K562 (cell line): ENCODE data around the gene SLC9A3. TPM values are rescaled to one million over a fixed set of nuclear protein-coding genes. Genes with fewer than 3 reads are reported as not detected.

Experiments used
- ATAC-seq: fragments of 200-7000 bp; cut with Tn5 transposase; 3 replicates; pipeline ENCODE4 v1.9.1; 2020; ENCODE audit warnings: moderate library complexity
- BruUV-seq: library from RNA; stranded (reverse); fragments of 400-500 nt; replicated peaks from 2 replicates; lab custom pipeline; 2021; lab: Mats Ljungman, UMichigan
- CTCF ChIA-PET: fragments of 300-600 bp; formaldehyde crosslinking; extraction: SDS; loops from one replicate; lab custom pipeline; 2021; ENCODE audit warnings: low intra/inter-chr PET ratio; lab: Yijun Ruan, JAX
- POLR2A ChIA-PET: fragments of 300-600, 350-650 bp; sonication (Branson Sonifier 250); formaldehyde crosslinking; extraction: SDS; loops from one replicate; lab custom pipeline; 2021; ENCODE audit warnings: antibody characterized with exemption, inconsistent platforms; lab: Yijun Ruan, JAX
- DNase-seq, 4 experiments: peaks; one replicate each; pipeline versions ENCODE4 v3.0.0 to v3.0.0-alpha.2; 2011 to 2018; ENCODE audit warnings: low spot score in 3 of 4, mixed read lengths in 3 of 4; ENCODE audit errors: extremely low read depth in 1 of 4
- FAIRE-seq: peaks from 2 replicates; lab custom pipeline; 2011; peaks lifted over from hg19 to GRCh38; lab: Jason Lieb, UNC
- H2AFZ ChIP-seq: 2 replicates; pipeline ENCODE4 v1.6.0; 2011; ENCODE audit warnings: low read depth, low read length, control low read depth, inconsistent platforms
- H3K27ac ChIP-seq: fragments of 200-600 bp; 3 replicates; pipeline ENCODE4 v1.8.0; 2011; ENCODE audit warnings: low read depth, mild to moderate bottlenecking, control low read depth, inconsistent platforms, low read length, moderate library complexity, mixed read lengths; ENCODE audit errors: extremely low read depth
- H3K27me3 ChIP-seq, 2 experiments: fragments of 300-600 bp in 1 of 2; 2 replicates in 1 of 2; 3 replicates in 1 of 2; pipeline versions ENCODE4 v1.6.0 to v1.8.0; 2011; ENCODE audit warnings: inconsistent platforms in 2 of 2, low read length in 2 of 2, mild to moderate bottlenecking in 1 of 2, mixed read lengths in 1 of 2, moderate library complexity in 1 of 2; ENCODE audit not compliant: control insufficient read depth in 2 of 2, insufficient read depth in 2 of 2
- H3K36me3 ChIP-seq: fragments of 300-600 bp; 3 replicates; pipeline ENCODE4 v1.8.0; 2011; ENCODE audit warnings: mild to moderate bottlenecking, low read length, inconsistent platforms; ENCODE audit not compliant: control insufficient read depth, insufficient read depth
- H3K4me1 ChIP-seq, 2 experiments: fragments of 200-600 bp in 1 of 2; replicated peaks in 1 of 2; 2 replicates in 1 of 2; 3 replicates in 1 of 2; pipeline versions ENCODE4 v1.5.1 to v1.8.0; 2011; ENCODE audit warnings: inconsistent platforms in 2 of 2, low read length in 2 of 2, mild to moderate bottlenecking in 1 of 2, mixed read lengths in 1 of 2, moderate library complexity in 1 of 2; ENCODE audit not compliant: control insufficient read depth in 2 of 2, insufficient read depth in 2 of 2
- H3K4me2 ChIP-seq: 2 replicates; pipeline ENCODE4 v1.6.1; 2011; ENCODE audit warnings: low read length, control low read depth, inconsistent platforms, mixed read lengths; ENCODE audit not compliant: insufficient read depth
- H3K4me3 ChIP-seq: fragments of 200-600 bp; sonication (generic), shearing (Covaris generic); 2 replicates; pipeline ENCODE4 v1.5.1; 2016; ENCODE audit warnings: control low read depth, inconsistent platforms
- H3K79me2 ChIP-seq: fragments of 200-600 bp; 3 replicates; pipeline ENCODE4 v1.8.0; 2011; ENCODE audit warnings: low read length, inconsistent platforms; ENCODE audit not compliant: control insufficient read depth, insufficient read depth
- H3K9ac ChIP-seq, 2 experiments: 2 replicates each; pipeline versions ENCODE4 v1.6.0 to v1.6.1; 2011; ENCODE audit warnings: low read depth in 2 of 2, low read length in 2 of 2, control low read depth in 1 of 2, inconsistent platforms in 1 of 2, mild to moderate bottlenecking in 1 of 2, mixed read lengths in 1 of 2; ENCODE audit not compliant: insufficient read depth in 1 of 2
- H3K9me1 ChIP-seq: one replicate; pipeline ENCODE4 v1.6.0; 2011; ENCODE audit warnings: inconsistent platforms, mild to moderate bottlenecking, low read length, moderate library complexity; ENCODE audit not compliant: control insufficient read depth, insufficient read depth
- H3K9me3 ChIP-seq: replicated peaks from 2 replicates; pipeline ENCODE4 v1.5.1; 2011; ENCODE audit warnings: low read depth, low read length, inconsistent platforms; ENCODE audit not compliant: control insufficient read depth, insufficient read depth
- H4K20me1 ChIP-seq: replicated peaks from 2 replicates; pipeline ENCODE4 v1.6.1; 2011; ENCODE audit warnings: low read length, inconsistent platforms, mixed read lengths; ENCODE audit not compliant: control insufficient read depth, insufficient read depth
- FOXA1 ChIP-seq: fragments of 450-650 bp; IDR thresholded peaks from 2 replicates; pipeline ENCODE4 v1.6.1; 2016; ENCODE audit warnings: mild to moderate bottlenecking, borderline replicate concordance
- KLF16 ChIP-seq: IDR thresholded peaks from 2 replicates; pipeline ENCODE4 v1.6.1; 2016; ENCODE audit warnings: antibody characterized with exemption
- NBN ChIP-seq: fragments of 450-650 bp; IDR thresholded peaks from 2 replicates; pipeline ENCODE4 v1.6.1; 2016; ENCODE audit warnings: low read depth, mild to moderate bottlenecking
- NR0B1 ChIP-seq: fragments of 450-650 bp; IDR thresholded peaks from one replicate; pipeline ENCODE4 v1.6.1; 2018; ENCODE audit warnings: mild to moderate bottlenecking, moderate library complexity; ENCODE audit not compliant: partially characterized antibody
- POLR3A ChIP-seq: IDR thresholded peaks from 2 replicates; pipeline ENCODE4 v1.6.1; 2011; ENCODE audit warnings: borderline replicate concordance, mild to moderate bottlenecking, moderate library complexity; ENCODE audit not compliant: insufficient read length, insufficient read depth; ENCODE audit errors: extremely low read depth
- SMC3 ChIP-seq: conservative IDR thresholded peaks from 2 replicates; pipeline ENCODE4 v1.6.1; 2011; ENCODE audit warnings: low read depth, low read length, improper control_type of control experiment; ENCODE audit not compliant: insufficient read depth
- XRCC3 ChIP-seq: fragments of 450-650 bp; IDR thresholded peaks from 2 replicates; pipeline ENCODE4 v1.6.1; 2017; ENCODE audit warnings: mild to moderate bottlenecking, moderate library complexity
- ZBTB8A ChIP-seq: fragments of 450-650 bp; IDR thresholded peaks from 2 replicates; pipeline ENCODE4 v1.6.1; 2018; ENCODE audit warnings: mild to moderate bottlenecking, moderate library complexity; ENCODE audit not compliant: partially characterized antibody
- ZNF41 ChIP-seq: fragments of 250-450 bp; sonication (Bioruptor Pico); conservative IDR thresholded peaks from 2 replicates; pipeline ENCODE4 v1.4.0; 2020; ENCODE audit warnings: mild to moderate bottlenecking
- ZNF644 ChIP-seq: fragments of 200-800 bp; sonication (Bioruptor generic); IDR thresholded peaks from 2 replicates; pipeline ENCODE4 v1.6.1; 2016; ENCODE audit warnings: low read depth, missing genetic modification characterization, missing compliant biosample characterization
- ZNF75A ChIP-seq: fragments of 450-650 bp; formaldehyde crosslinking; IDR thresholded peaks from 2 replicates; pipeline ENCODE4 v1.4.0; 2020; ENCODE audit warnings: mild to moderate bottlenecking
- WGBS: fragments of 100-300 bp; shearing (Covaris generic); methylation state at CpG from one replicate; pipeline ENCODE4 v1.1.6; 2016; ENCODE audit warnings: low coverage, mixed read lengths; ENCODE audit not compliant: insufficient coverage; ENCODE audit errors: missing lambda C conversion rate; 5-methylcytosine and 5-hydroxymethylcytosine counted together
- in situ Hi-C: fragments of 300-500 bp; cut with MboI; formaldehyde crosslinking; loops from 4 replicates; pipeline ENCODE4 v1.15.0; 2018; ENCODE audit warnings: inconsistent platforms, mixed read lengths
- intact Hi-C: fragments of 100-400 bp; cut with micrococcal nuclease; formaldehyde crosslinking; loops from 2 replicates; pipeline ENCODE4 v1.14.2; 2022
- polyA plus RNA-seq, 8 experiments: library from polyadenylated mRNA; depleted of rRNA in 4 of 8; stranded (reverse) in 5 of 8; unstranded in 3 of 8; fragments of >200 nt; fragmentation: Nextera tagmentation in 2 of 8; fragmentation: Illumina TruSeq in 1 of 8; extraction: Ambion mirVana in 2 of 8; extraction: Trizol in 1 of 8; gene quantifications; 2 replicates each; pipeline versions ENCODE4 v1.2.1 to v1.2.3, GENCODE V29; 2011 to 2014; ENCODE audit warnings: inconsistent platforms in 1 of 8, missing spikeins in 1 of 8
- total RNA-seq, 7 experiments: library from RNA; depleted of rRNA in 6 of 7; stranded (reverse); fragments of >200 nt in 6 of 7; fragmentation: Illumina TruSeq in 2 of 7; extraction: Trizol in 2 of 7; gene quantifications; 2 replicates each; pipeline versions ENCODE4 v1.2.1 to v1.2.3, GENCODE V29; 2011 to 2021; ENCODE audit warnings: low replicate concordance in 1 of 7

Gene SLC9A3
- total and polyA plus RNA-seq, 9 of the 15 experiments (the other 6 are each of a cell fraction or from before 2014, with no cell fraction given), result 1.5 to 5.8 (median 3.7) TPM; not detected in 2

DNA sequence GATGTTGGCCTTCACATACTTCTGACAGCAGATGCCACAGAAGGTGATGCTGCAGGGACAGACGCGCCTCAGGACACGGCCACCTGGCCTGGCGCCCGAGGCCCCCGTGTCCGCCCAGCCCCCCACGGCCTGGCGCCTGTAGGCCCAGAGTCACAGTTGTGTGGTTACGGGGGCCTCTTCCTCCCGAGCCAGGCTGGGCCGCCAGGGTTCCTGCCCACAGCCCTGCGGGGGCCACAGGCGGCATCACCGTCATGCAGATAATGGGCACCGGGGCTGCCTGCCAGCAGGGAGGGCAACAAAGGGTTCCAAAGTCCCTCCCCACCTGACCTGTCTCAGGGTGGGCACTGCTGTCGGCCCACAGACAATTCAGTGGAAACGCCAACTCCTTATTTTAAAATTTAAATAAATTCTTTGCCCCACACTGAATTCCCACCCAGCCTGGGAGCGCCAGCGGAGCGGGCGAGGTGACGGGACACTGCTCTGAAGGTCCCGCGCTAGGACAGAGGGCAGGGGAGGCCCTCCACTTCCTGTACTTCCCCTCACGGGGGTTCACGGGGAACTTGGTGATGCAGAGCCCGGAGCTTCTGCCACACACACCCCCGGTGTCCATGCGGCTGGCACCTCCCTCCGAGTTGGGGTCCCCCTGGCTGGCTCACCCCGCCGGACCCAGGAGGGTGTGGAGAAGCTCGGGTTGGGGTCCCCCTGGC lies 40.7 kb downstream of the SLC9A3 start:
- Histone ChIP-seq H3K79me2 (no peaks in the 10 kb centered on the region), H3K9me3 (no peaks in the 10 kb centered on the region)
- BruUV-seq, result no TSS peak
- no peak for DNase-seq
- in situ Hi-C loops, result no loop called here
- POLR2A ChIA-PET, result no interaction called here
- TF ChIP-seq XRCC3 (no peak), SMC3 (no peak), KLF16 (no peak), NR0B1 (no peak), ZNF75A (CRISPR knock-in tag) (no peak), ZNF41 (CRISPR knock-in tag) (no peak), ZNF644 (tag) (no peak), POLR3A (no peak), NBN (no peak), FOXA1 (no peak), ZBTB8A (no peak)
- TF ChIP-seq, all 486 proteins: peak for 0
- Histone ChIP-seq H4K20me1 (0 out of 2 replicates have a peak, but pooled peaks cover 14% of the 10 kb centered on the region), H3K4me2 (no peak overlapping the region), H3K27ac (no peak overlapping the region), H3K9ac (no peak overlapping the region), H3K4me3 (no peak overlapping the region), H3K27me3 (peaks cover 18 to 52% of the 10 kb centered on the region in 2 experiments; a peak in 4 of 5 replicates), H2AFZ (no peak overlapping the region), H3K4me1 (peaks cover 8 to 69% of the 10 kb centered on the region in 2 experiments; a peak in 3 of 5 replicates), H3K9me1 (peaks cover 4% of the 10 kb centered on the region), H3K36me3 (no peaks in the 10 kb centered on the region)
- ATAC-seq, result no peak
- intact Hi-C loops, result no loop called here
- CTCF ChIA-PET, result no interaction called here
- no peak for FAIRE-seq
- WGBS, result 35% methylated on average over 30 of the region's 34 CpGs
